Mesenchymal stem cell (in vitro differentiated cells and primary cell): ENCODE data around the gene DNAH8.
A peak's percentile ranks its signal among the peaks of the same experiment; 100 is the strongest.

Source experiments
- DNase-seq: peaks from one replicate; pipeline ENCODE4 v3.0.0-alpha.2; 2013
- H2AFZ ChIP-seq: one replicate; pipeline ENCODE4 v1.6.1; 2013; ENCODE audit warnings: low read depth, mild to moderate bottlenecking, control low read depth, inconsistent platforms, low read length, moderate library complexity
- H2AK5ac ChIP-seq: 2 replicates; pipeline ENCODE4 v1.6.1; 2013; ENCODE audit warnings: low read length, moderate library complexity, mild to moderate bottlenecking, inconsistent platforms; ENCODE audit not compliant: severe bottlenecking
- H2BK120ac ChIP-seq: one replicate; pipeline ENCODE4 v1.6.1; 2013; ENCODE audit warnings: low read depth, mild to moderate bottlenecking, inconsistent platforms, low read length, moderate library complexity
- H2BK12ac ChIP-seq, 2 experiments: one replicate each; pipeline ENCODE4 v1.6.1; 2013; ENCODE audit warnings: inconsistent platforms in 2 of 2, low read length in 2 of 2, mild to moderate bottlenecking in 2 of 2, moderate library complexity in 2 of 2, control low read depth in 1 of 2
- H2BK15ac ChIP-seq: one replicate; pipeline ENCODE4 v1.6.1; 2013; ENCODE audit warnings: mild to moderate bottlenecking, low read depth, inconsistent platforms; ENCODE audit not compliant: poor library complexity, severe bottlenecking
- H2BK5ac ChIP-seq: 2 replicates; pipeline ENCODE4 v1.6.1; 2013; ENCODE audit warnings: low read depth, mild to moderate bottlenecking, low read length, control low read depth, inconsistent platforms; ENCODE audit not compliant: poor library complexity, severe bottlenecking
- H3K14ac ChIP-seq, 2 experiments: one replicate each; pipeline ENCODE4 v1.6.1; 2013; ENCODE audit warnings: inconsistent platforms in 2 of 2, low read length in 2 of 2, control low read depth in 1 of 2, mild to moderate bottlenecking in 1 of 2, moderate library complexity in 1 of 2
- H3K18ac ChIP-seq, 2 experiments: one replicate each; pipeline ENCODE4 v1.6.1; 2013; ENCODE audit warnings: inconsistent platforms in 2 of 2, low read length in 2 of 2, control low read depth in 1 of 2, low read depth in 1 of 2, mild to moderate bottlenecking in 1 of 2
- H3K23ac ChIP-seq, 2 experiments: one replicate each; pipeline ENCODE4 v1.6.1; 2013; ENCODE audit warnings: inconsistent platforms in 2 of 2, low read length in 2 of 2, mild to moderate bottlenecking in 2 of 2, moderate library complexity in 2 of 2, control low read depth in 1 of 2
- H3K27ac ChIP-seq: 2 replicates; pipeline ENCODE4 v1.5.1; 2013; ENCODE audit warnings: mild to moderate bottlenecking, moderate library complexity, low read length, control low read depth, inconsistent platforms; ENCODE audit not compliant: poor library complexity, severe bottlenecking
- H3K27me3 ChIP-seq, 2 experiments: 2 replicates each; pipeline versions ENCODE4 v1.6.1 to v1.7.0; 2013; ENCODE audit warnings: low read length in 2 of 2, mild to moderate bottlenecking in 2 of 2, moderate library complexity in 2 of 2, control low read depth in 1 of 2, inconsistent platforms in 1 of 2; ENCODE audit not compliant: control insufficient read depth in 1 of 2, insufficient read depth in 1 of 2
- H3K36me3 ChIP-seq, 2 experiments: 2 replicates each; pipeline versions ENCODE4 v1.6.1 to v1.7.0; 2013; ENCODE audit warnings: low read length in 2 of 2, control low read depth in 1 of 2, inconsistent platforms in 1 of 2, low read depth in 1 of 2, mild to moderate bottlenecking in 1 of 2; ENCODE audit not compliant: insufficient read depth in 2 of 2, control insufficient read depth in 1 of 2
- H3K4ac ChIP-seq, 2 experiments: one replicate each; pipeline ENCODE4 v1.6.1; 2013; ENCODE audit warnings: inconsistent platforms in 2 of 2, low read length in 2 of 2, mild to moderate bottlenecking in 2 of 2, moderate library complexity in 2 of 2, control low read depth in 1 of 2, low read depth in 1 of 2
- H3K4me1 ChIP-seq: 2 replicates; pipeline ENCODE4 v1.6.1; 2013; ENCODE audit warnings: low read depth, low read length, control low read depth; ENCODE audit not compliant: control insufficient read depth, insufficient read depth
- H3K4me2 ChIP-seq: 2 replicates; pipeline ENCODE4 v1.6.1; 2013; ENCODE audit warnings: low read length, mild to moderate bottlenecking, inconsistent platforms; ENCODE audit not compliant: poor library complexity, severe bottlenecking
- H3K4me3 ChIP-seq, 2 experiments: 2 replicates each; pipeline versions ENCODE4 v1.5.1 to v1.7.0; 2013; ENCODE audit warnings: low read length in 2 of 2, mild to moderate bottlenecking in 2 of 2, control low read depth in 1 of 2, low read depth in 1 of 2; ENCODE audit not compliant: insufficient read depth in 1 of 2
- H3K79me1 ChIP-seq: replicated peaks from 2 replicates; pipeline ENCODE4 v1.6.1; 2013; ENCODE audit warnings: mild to moderate bottlenecking, control low read depth, low read length, inconsistent platforms; ENCODE audit not compliant: poor library complexity, severe bottlenecking
- H3K9ac ChIP-seq: 2 replicates; pipeline ENCODE4 v1.7.0; 2013; ENCODE audit warnings: mild to moderate bottlenecking, low read length, moderate library complexity
- H3K9me3 ChIP-seq: 2 replicates; pipeline ENCODE4 v1.7.0; 2013; ENCODE audit warnings: mild to moderate bottlenecking, low read length; ENCODE audit not compliant: control insufficient read depth
- H4K8ac ChIP-seq: one replicate; pipeline ENCODE4 v1.6.1; 2013; ENCODE audit warnings: inconsistent platforms, mild to moderate bottlenecking, low read length, moderate library complexity
- H4K91ac ChIP-seq: one replicate; pipeline ENCODE4 v1.6.1; 2013; ENCODE audit warnings: mild to moderate bottlenecking, low read length, inconsistent platforms
- WGBS: methylation state at CpG from one replicate; pipeline ENCODE4 v1.1.7; 2013; ENCODE audit warnings: mixed read lengths; 5-methylcytosine and 5-hydroxymethylcytosine counted together

DNAH8 gene

DNA sequence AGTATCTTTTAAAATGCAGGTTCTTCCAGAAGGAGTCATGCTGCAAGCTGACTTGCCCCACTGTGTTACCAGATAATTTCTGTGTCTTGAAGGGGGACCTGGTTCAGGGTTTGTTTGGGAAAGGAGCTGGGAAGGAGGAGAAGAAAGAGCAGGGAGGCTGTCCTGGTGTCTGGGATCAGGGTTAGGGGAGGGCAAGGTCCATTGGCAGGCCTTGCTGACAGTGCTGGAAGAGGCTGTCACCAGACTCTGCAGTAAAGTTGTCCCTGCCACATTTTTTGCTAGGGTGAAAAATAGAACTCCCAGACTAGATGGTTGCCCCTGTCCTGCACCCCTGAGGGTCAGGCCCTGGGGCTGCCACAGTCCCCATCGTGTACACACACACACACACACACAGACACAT, 348.4 kb downstream of the DNAH8 start:
- 63% methylated on average over 1 of the region's 1 CpG for WGBS

DNA sequence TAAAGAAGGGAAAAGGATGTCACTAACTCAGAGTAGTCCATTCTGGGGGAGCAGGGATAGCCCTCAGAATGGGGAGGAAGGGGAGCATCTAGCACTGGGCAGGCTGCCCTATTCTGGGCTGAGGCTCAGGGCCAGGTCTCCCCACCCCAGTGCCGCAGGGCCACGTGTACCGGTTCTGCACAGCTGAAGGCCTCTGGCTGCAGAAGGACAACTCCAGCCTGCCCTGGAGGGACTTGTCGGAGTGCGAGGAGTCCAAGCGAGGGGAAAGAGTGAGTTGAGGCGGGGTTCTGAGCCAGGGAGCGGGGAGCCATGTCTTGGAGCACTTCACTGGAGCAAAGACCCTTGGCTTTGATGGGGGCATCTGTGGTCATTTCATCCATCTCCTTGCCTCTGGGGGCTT, 350.4 kb downstream of the DNAH8 start:
- DNase-seq: no peak
- no peak overlapping the region for H2BK120ac ChIP-seq
- no peak overlapping the region for H4K91ac ChIP-seq
- no peaks in the 10 kb centered on the region for H3K4me1 ChIP-seq
- no peak overlapping the region for H2BK5ac ChIP-seq
- H3K27me3 ChIP-seq: peaks cover 26 to 76% of the 10 kb centered on the region in 2 experiments
- peak overlapping the region in 1 of 2 experiments; percentile 51 for H3K14ac ChIP-seq
- no peaks in the 10 kb centered on the region for H3K9me3 ChIP-seq
- H2BK12ac ChIP-seq: no peak overlapping the region
- WGBS: 91% methylated on average over 8 of the region's 8 CpGs
- H3K18ac ChIP-seq: no peak overlapping the region
- H2AK5ac ChIP-seq: no peak overlapping the region
- no peaks in the 10 kb centered on the region for H3K79me1 ChIP-seq
- no peak overlapping the region for H2AFZ ChIP-seq
- no peak overlapping the region for H2BK15ac ChIP-seq
- no peak overlapping the region for H3K9ac ChIP-seq
- H3K27ac ChIP-seq: no peak overlapping the region
- no peak overlapping the region for H3K4me3 ChIP-seq
- H3K36me3 ChIP-seq: no peaks in the 10 kb centered on the region
- H3K4me2 ChIP-seq: no peak overlapping the region
- H3K4ac ChIP-seq: no peak overlapping the region
- H4K8ac ChIP-seq: no peak overlapping the region
- H3K23ac ChIP-seq: no peak overlapping the region

More for the DNA sequence above, 348.4 kb downstream of the DNAH8 start:
- no peak overlapping the region for H2BK15ac ChIP-seq
- peaks cover 44 to 85% of the 10 kb centered on the region in 2 experiments for H3K27me3 ChIP-seq
- H2BK120ac ChIP-seq: no peak overlapping the region
- no peak overlapping the region for H3K27ac ChIP-seq
- no peak overlapping the region for H2AFZ ChIP-seq
- no peak overlapping the region for H3K14ac ChIP-seq
- H3K18ac ChIP-seq: no peak overlapping the region
- H3K4me1 ChIP-seq: no peaks in the 10 kb centered on the region
- no peak overlapping the region for H4K91ac ChIP-seq
- no peak overlapping the region for H2BK5ac ChIP-seq
- DNase-seq: no peak
- no peak overlapping the region for H3K23ac ChIP-seq
- H3K9ac ChIP-seq: no peak overlapping the region
- no peaks in the 10 kb centered on the region for H3K79me1 ChIP-seq
- no peak overlapping the region for H2AK5ac ChIP-seq
- H2BK12ac ChIP-seq: no peak overlapping the region
- no peak overlapping the region for H4K8ac ChIP-seq
- H3K36me3 ChIP-seq: no peaks in the 10 kb centered on the region
- H3K4me3 ChIP-seq: no peak overlapping the region
- no peak overlapping the region for H3K4ac ChIP-seq
- H3K9me3 ChIP-seq: no peaks in the 10 kb centered on the region
- no peak overlapping the region for H3K4me2 ChIP-seq

DNA sequence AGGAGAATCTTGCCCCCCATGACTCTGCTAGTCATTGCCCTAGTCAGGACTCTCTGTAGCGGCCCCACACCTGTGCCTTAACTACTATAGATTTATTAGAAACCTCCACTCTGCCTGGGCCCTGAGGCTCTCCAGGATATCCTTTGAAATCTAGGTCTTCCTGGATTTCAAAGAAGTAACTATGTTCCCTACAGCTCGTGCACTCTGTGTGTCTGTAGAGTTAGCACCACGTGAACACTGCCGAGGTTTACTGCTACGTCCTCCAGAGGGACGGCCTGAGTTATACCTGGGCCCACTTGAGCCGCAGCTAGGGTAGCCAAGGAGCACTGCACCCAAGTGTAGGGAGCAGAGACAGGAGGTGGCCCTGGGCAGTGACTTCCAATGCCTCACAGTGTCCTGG, 353.3 kb downstream of the DNAH8 start:
- H3K4me1 ChIP-seq: no peaks in the 10 kb centered on the region
- no peak for DNase-seq
- no peaks in the 10 kb centered on the region for H3K36me3 ChIP-seq
- H2BK15ac ChIP-seq: no peak overlapping the region
- H3K27ac ChIP-seq: no peak overlapping the region
- no peaks in the 10 kb centered on the region for H3K9me3 ChIP-seq
- no peak overlapping the region for H3K23ac ChIP-seq
- no peak overlapping the region for H3K9ac ChIP-seq
- H3K79me1 ChIP-seq: no peaks in the 10 kb centered on the region
- 64% methylated on average over 7 of the region's 7 CpGs for WGBS
- H2BK5ac ChIP-seq: no peak overlapping the region
- no peak overlapping the region for H4K91ac ChIP-seq
- no peak overlapping the region for H2AFZ ChIP-seq
- no peak overlapping the region for H3K4me3 ChIP-seq
- no peak overlapping the region for H3K4me2 ChIP-seq
- no peak overlapping the region for H2AK5ac ChIP-seq
- H2BK120ac ChIP-seq: no peak overlapping the region
- H3K27me3 ChIP-seq: peaks cover 4 to 60% of the 10 kb centered on the region in 2 experiments
- H3K18ac ChIP-seq: no peak overlapping the region
- H4K8ac ChIP-seq: no peak overlapping the region
- peak overlapping the region in 1 of 2 experiments; percentile 72 for H3K14ac ChIP-seq
- no peak overlapping the region for H2BK12ac ChIP-seq
- no peak overlapping the region for H3K4ac ChIP-seq

DNA sequence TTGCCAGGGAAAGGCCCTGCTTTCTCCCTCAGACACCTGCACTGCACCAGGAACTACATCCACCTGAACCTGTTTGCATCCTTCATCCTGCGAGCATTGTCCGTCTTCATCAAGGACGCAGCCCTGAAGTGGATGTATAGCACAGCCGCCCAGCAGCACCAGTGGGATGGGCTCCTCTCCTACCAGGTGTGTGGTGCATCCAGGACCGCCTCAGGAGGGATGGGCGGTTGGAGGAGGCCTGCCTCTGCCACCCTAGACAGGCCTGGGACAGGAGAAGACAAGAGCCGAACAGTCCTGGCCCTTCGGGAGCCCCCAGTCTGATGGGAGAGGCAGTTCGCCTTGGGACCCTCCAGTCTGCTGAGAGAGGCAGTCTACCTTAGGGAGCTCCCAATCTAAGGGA, 357.7 kb downstream of the DNAH8 start:
- no peak overlapping the region for H2BK15ac ChIP-seq
- WGBS: 88% methylated on average over 9 of the region's 9 CpGs

More for the DNA sequence above, 357.7 kb downstream of the DNAH8 start:
- H3K4me1 ChIP-seq: no peaks in the 10 kb centered on the region
- no peak overlapping the region for H2AK5ac ChIP-seq
- H3K4ac ChIP-seq: no peak overlapping the region
- no peaks in the 10 kb centered on the region for H3K79me1 ChIP-seq
- H2BK120ac ChIP-seq: no peak overlapping the region
- no peak overlapping the region for H3K27ac ChIP-seq
- no peak overlapping the region for H4K8ac ChIP-seq
- H3K14ac ChIP-seq: no peak overlapping the region
- DNase-seq: no peak
- H2AFZ ChIP-seq: no peak overlapping the region
- H2BK12ac ChIP-seq: no peak overlapping the region
- no peak overlapping the region for H3K4me2 ChIP-seq
- H3K4me3 ChIP-seq: no peak overlapping the region
- no peak overlapping the region for H2BK5ac ChIP-seq
- H3K18ac ChIP-seq: no peak overlapping the region
- no peaks in the 10 kb centered on the region for H3K36me3 ChIP-seq
- no peak overlapping the region for H4K91ac ChIP-seq
- no peaks in the 10 kb centered on the region for H3K9me3 ChIP-seq
- no peak overlapping the region for H3K9ac ChIP-seq
- H3K27me3 ChIP-seq: peaks cover 4 to 37% of the 10 kb centered on the region in 2 experiments
- H3K23ac ChIP-seq: no peak overlapping the region
